C1 segment of cervical spinal cord (tissue), 14 donors: ENCODE data around the gene ATL3.
"Not testable (repeated sequence)": the region's sequence is repeated elsewhere in the genome, so short reads cannot be mapped to it uniquely, and the experiment has no call there.

Experiments used
- DNase-seq, 14 donors: peaks; one replicate each; lab custom pipeline; 2025; lab: John Stamatoyannopoulos, UW

The ATL3 gene

DNA sequence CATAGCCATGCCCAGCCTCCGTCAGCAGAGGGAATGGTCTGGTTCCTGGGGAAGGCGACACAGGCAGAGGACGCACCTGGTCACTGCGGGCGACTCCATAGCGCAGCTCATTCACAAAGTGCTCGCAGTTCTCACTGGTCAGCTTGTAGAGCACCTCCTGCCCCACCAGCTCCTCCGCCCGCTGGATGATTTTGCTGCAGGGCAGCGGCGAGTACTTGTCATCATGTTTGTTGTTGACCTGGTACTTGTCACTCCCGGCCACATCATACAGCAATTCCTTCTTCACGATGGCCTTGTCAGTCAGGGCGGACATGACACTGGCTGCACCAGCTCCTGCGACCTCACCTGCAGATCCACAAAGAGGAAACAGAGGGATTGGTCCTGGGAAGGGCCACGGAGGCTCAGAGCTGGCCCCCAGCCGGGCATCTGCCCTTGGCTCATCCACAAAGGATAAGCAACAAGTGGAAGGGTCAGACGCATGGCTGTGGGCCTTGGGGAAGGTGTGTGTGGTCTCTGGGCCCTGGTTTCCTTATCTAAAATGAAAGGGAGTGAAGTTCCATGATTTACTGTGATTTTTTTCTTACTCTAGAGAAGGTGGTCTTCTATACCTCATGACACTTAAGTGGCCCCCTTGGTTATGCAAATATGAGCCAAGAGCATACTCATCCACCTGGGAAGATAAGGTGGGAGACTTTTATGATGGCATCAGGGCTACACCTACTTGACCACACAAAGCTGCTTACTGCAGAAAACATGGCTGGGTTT is 81.0 kb downstream of the ATL3 start:
- no peak for DNase-seq

DNA sequence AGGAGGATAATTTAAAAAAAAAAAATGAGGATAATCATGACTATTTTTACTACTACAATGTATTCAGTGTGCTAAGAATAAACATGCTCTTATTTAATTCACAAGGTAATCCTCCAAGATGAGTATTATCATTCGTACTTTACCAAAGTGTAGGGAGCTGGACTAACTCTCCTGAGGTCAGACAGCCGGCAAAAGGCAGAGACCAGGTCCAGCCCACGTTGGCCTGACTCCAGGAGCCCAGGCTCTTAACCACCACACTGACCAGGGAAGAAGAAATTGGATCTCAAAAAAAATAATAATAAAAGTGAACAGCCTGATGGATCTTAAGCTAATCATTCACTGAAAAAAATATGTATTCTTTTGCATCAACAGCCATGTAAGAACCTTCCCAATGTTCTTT is 82.2 kb downstream of the ATL3 start:
- DNase-seq, result no peak

- no peak for DNase-seq
These were observed 84.6 kb downstream of the ATL3 start for GRCh38 chr11:63586451-63587166.

DNA sequence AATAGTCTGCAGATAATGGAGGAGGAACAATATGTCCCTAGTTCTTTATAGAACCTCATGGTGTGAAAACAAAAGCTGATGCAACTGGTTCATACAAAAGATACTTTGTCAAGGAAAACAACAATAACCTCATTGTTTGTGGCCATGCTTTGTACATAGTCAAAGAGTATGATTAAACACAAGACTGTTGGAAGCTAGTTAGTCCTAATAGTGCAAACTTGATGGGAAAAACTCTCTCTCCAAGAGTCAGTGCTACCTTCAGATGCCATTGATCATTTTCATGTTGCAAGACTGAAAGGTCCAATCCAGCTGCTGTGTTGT is 87.9 kb downstream of the ATL3 start:
- DNase-seq, result peak in 1 of 14 donors; percentile 55

DNA sequence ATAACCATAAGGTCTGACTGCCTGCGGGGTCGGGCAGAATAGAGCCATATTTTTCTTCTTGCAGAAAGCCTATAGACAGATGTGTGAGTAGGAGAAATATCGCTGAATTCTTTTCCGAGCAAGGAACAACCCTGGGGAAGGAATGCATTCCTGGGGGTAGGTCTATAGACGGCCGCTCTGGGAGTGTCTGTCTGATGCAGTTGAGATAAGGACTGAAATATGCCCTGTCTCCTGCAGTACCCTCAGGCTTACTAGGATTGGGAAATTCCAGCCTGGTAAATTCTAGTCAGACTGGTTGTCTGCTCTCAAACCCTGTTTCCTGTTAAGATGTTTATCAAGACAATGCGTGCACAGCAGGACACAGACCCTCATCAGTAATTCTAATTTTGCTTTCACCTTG is 90.0 kb downstream of the ATL3 start:
- DNase-seq, result not testable (repeated sequence)

GRCh38 chr11:63578882-63579281 is 92.3 kb downstream of the ATL3 start:
- DNase-seq, result not testable (repeated sequence)

DNA sequence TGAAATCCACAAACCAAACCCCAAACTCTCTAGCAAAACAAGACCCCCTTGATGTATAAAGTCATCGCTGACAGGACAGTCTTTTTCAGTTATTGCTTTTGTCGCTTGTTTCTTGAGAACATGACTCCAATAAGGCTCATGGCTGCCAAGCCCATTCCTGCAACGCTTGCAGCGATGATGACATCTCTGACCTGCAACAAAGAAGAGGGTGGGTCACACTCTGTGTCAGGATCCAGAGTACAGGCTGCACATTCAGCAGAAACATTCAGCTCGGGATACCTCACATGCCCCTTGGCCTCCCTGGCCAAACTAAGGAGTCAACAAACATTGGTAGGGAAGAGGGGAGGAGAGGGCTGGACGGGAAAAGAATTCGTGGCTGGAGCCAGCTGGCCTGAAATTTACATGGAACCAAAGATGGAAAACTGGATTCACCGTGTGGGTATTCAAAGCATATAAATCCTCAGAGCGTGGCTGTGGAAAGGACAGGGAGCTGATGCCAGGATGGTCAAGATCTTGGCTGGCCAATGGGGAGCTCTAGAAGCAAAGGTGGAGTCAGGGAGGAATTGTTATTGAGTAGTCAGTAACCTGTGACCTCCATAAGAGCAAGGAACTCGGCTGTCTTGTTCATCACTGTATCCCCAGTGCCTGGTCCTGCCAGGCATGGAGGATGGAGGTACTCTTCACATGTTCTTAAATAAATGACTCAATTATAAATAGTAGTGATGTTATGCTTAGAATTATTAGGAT is 96.1 kb downstream of the ATL3 start:
- peak in 2 of 14 donors; percentile 18 to 33 for DNase-seq
